Activated T-cell treated with anti-CD3 and anti-CD28 coated beads, Interleukin-2, amount 50 U/mL, for 48 hours (primary cell): Measurements from ENCODE around the gene TINAG.

Experiments used
- DNase-seq, 2 experiments: peaks; one replicate each; pipeline ENCODE4 v3.0.0-alpha.2; 2020

TINAG gene, protein sequence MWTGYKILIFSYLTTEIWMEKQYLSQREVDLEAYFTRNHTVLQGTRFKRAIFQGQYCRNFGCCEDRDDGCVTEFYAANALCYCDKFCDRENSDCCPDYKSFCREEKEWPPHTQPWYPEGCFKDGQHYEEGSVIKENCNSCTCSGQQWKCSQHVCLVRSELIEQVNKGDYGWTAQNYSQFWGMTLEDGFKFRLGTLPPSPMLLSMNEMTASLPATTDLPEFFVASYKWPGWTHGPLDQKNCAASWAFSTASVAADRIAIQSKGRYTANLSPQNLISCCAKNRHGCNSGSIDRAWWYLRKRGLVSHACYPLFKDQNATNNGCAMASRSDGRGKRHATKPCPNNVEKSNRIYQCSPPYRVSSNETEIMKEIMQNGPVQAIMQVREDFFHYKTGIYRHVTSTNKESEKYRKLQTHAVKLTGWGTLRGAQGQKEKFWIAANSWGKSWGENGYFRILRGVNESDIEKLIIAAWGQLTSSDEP

DNA sequence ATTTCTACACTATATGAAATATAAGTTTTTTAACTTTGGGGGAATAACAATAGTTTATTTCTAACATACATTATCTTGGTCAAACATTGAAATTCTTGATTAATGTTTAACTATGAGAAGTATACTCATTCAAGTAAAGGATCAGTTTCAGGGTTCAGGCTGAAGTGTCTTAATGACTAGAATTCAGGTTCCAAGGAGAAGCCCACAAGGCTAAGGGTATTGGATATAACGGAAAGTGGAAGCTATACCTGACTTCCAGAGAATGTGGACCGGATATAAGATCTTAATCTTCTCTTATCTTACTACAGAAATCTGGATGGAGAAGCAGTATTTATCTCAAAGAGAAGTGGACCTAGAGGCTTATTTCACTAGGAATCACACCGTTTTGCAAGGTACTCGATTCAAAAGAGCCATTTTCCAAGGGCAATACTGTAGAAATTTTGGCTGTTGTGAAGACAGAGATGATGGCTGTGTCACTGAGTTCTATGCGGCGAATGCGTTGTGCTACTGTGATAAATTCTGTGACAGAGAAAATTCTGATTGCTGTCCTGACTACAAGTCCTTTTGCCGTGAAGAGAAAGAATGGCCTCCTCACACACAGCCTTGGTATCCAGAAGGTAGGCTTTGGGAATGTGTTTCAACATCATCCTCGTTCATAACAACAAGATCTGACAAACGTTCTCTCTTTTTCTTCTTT, at the start of gene TINAG:
Gene TINAG, plus strand, starts transcription at position 153 of the 697 bp plus-strand sequence. Its CDS starts 110 bp downstream, at position 263.
- no peak for DNase-seq

DNA sequence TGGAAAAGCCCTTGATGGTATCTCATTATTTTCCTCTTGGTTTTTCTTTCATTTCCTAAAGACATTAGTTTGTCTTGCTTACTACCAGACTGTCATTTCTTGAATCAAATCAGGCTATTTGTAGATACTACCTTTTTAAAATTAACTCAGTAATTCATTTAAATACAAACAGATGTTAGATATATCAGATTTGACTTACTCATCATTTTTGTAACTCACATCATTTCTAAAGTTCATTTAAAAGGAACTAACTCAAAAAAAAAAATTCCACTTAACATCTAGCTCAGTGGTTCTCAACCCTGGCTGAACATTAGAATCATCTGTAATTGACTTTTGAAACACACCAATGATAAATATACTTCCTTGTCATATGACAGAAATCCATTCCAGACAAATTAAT, 48.2 kb upstream of the TINAG start:
- no peak for DNase-seq

DNA sequence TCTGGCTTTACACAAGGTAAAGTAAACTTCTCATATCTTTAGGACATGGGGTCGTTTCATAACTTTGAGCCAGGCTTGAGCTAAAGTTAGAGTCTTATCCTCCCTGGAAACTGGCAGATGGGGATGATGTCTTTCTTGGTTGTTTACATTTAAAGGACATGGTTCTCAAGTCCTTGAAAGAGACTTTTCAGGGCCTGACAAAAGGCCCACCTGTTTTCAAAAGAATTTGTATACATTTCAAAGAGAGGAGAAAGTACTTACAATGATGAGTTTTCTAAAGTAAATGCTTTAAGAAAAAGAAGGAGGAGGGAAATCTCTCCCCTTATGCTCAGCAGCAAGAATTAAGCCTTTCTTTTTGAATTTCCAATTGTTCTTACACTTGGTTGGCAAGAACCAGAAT, 45.7 kb upstream of the TINAG start:
- no peak for DNase-seq

DNA sequence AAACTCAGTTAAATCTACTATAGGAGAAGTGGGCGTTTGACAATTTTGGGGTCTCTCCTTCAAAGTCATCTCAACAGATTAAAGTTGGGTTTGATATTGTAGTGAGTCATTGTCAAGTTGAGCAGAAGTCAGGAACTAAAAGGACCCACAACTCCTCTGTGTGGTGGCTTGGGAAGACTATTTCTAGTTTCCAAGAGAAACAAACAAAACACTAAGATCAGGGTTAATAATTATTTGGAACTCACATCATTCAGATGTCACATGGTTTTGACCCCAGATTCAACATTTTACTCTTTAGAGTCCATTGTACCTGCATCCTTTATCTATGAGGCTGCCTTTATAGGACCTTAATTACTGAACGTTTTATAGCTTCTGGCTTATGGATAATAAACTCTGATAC, 45.3 kb upstream of the TINAG start:
- no peak for DNase-seq

DNA sequence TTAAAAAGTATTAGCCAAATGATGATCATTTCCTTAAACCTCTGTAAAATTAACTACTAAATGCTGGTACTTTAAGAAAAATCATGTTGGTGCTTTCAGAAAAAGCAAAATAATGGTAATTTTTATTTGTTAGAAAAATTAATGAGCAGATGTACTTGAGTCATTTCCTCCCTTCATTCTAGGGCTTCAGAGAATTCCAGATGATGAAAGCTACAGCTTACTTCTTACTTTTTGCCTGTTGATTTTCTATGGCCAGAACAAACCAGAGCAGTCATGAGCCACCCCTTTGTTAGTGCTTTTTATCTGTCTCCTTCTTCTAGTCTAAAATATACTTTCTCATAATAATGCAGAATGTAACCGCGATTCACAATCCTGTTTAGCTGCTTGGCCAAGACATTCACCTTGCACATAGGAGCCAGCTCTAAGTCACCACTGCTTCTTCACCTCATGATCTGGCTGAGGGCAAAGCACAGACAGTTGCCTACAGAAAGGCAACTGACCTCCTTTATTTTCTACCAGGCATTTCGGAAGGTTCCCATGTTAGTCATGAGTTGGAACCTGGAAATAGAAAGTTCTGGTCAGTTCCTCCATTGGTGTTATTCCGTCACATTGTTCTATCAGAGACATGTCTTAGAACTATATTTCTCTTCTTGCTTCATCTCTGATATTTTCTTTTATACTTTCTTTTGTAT, 43.5 kb upstream of the TINAG start:
- no peak for DNase-seq

DNA sequence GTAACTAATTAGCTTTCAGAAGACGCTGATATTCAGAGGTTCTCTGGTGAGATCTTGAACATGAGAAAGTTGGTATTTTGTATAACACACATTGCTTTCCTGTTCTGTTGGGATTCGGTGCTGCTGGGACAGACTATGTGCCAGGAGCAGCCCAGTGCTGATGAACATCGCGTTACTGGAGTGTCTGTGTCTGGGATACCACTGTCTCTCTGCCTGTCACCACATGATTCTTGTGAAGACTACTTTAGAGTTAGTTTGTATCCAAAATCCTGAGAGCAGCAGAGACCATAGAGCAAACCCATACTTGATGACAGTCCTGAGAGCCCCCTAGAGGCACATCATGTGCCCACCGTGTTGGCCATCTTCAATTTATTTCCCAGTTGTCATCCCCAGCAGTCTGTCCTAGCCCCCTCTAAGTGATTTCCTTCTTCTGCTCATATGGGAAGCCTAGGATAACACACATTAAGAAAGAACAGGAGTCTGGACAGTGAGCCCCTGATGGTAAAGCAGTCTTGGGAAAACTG, 41.8 kb upstream of the TINAG start:
- no peak for DNase-seq

DNA sequence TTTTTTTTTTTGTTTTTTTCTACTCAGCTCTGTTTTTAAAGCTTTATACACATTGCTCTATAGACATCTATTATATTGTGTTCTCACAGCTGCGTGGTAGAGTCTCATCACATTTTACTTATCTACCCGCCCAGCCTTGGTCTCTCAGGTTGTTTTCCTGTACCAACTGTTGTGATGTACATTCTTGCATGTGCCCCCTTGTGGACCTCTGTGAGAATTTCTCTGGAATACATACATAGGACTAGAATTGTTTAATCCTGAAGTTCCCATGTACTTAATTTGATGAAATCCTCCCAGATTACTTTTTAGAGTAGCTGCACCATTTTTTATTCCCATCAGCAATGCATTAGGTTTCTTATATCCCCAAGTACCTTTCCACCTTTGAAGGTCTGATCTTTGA, 40.4 kb upstream of the TINAG start:
- DNase-seq, result no peak

DNA sequence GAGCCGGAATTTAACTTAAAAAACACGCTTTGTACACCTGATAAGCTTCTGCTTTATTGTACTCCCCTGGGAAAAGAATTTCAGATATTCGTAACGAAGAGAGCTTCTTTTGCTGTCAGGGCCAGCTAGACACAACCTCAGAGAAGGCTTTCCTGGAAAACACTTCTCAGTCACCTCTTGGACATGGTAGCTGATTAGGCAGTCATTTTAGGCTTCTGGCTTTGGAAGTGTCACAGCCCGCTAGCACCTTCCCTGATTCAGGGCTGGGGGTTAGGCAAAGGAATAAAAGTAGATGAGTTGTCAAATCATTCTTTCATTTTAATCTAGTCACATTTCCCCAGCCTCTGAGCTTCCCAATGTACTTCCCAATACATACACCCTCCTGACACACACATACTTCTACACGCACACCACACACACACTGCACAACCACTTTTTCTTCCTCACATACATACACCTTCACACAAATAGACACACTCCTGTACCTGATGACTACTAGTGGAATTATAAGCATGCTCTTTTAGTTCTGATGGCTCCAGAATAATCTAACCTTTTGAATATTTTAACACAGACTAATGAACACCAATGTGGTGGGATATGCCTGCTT, 34.9 kb upstream of the TINAG start:
- no peak for DNase-seq

DNA sequence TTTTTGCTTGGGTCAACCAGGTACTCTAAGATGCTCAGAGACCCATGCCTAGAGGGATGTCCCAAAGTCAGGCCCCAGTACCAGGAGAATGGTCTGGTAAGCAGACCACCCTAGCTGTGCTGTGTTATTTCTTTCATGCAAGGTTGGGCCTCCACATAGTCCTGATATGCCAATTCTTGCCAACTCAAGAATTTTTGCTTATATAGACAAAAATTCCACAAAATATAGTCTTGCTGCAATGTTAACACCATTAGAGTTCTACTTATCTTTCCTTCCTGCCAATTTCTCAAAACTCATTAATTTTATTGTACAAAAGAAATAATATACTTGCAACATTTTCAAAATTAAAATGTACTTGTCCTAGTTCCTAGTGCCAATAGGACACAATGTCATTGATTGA, 33.9 kb upstream of the TINAG start:
- DNase-seq, result no peak

DNA sequence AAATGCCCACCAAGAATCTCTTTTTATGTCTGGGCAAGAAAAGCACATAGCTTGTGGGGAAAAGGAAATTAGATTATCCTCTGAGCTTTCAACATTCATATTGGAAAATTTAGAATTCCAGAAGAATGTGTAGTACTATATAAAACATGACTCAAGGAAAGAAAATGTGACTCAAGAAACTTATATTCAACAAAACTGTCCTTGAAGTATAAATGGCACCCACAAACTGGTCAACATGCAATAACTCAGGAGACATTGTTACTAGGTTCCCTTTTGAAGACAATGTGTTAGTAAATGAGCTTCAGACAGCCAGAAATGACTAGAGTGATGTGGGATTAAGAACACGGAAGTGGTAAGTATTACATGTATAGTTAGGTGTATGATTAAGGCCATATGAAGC, 26.1 kb upstream of the TINAG start:
- no peak for DNase-seq

DNA sequence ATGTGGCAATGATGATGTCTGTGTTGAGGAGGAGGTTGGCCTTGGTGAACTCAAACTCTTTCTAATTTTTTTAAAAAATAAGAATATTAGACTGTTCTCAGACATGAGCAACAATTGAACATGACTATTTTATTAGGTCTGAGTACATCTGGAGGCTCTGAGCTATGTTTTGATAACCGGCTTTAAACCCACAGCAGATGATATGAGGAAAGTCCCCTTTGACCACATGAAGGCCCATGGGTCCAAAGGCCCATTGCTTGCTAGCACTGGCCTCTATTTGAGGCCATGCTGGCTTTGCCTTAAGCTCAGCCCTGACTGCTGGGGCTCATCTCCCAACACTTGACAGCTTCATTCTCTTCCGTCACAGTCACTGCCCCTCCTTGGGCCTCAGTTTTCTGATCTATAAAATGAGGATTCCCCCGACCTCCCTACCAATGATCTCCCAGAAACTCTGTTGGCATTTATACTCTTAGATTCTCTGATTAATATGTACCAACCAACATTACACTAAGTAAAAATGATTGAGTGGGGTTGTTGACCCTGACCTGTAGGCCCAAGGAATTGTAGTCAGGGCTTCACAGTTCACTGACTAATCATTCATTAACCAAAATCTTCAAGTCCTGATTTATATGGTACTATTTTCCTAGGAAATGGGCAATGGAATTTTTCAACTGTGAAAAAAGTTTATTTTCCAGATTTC, 23.9 kb upstream of the TINAG start:
- no peak for DNase-seq

DNA sequence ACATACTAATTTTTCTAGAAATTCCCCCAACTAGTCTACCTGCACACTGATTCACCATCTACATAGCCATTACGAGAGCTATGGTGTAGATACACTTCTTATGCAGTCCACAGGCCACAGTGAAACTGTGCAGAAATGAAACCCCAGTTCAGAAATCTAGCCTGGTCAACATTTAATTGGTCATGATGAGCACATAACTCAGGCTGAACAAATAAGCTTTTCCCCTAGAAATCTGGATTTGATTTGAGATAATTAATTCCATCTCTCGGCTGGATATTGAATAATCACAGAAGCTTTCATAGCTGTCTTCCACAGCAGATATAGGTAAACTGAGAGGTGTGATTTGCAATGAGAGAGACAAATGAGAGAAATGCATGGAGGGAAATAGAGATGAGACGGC, 22.6 kb upstream of the TINAG start:
- DNase-seq, result no peak

DNA sequence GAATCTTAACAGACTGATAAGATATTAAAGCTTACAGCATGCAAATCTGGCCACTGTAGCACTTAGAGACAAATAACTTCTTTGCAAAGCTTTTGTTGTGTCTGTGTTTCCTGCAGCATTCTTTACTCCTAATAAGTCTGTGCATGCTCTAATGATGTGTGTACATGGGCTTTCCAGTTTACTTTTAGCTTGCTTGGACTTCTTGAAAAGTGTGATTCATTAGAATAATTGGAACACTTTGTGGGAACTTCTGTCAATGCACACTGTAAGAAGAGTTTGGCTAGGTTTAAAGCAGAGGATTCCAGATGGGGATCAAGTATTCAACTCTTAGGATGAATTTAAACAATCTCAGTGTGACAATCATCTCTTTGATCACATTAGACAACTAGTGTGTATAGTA, 22.1 kb upstream of the TINAG start:
- DNase-seq, result no peak

DNA sequence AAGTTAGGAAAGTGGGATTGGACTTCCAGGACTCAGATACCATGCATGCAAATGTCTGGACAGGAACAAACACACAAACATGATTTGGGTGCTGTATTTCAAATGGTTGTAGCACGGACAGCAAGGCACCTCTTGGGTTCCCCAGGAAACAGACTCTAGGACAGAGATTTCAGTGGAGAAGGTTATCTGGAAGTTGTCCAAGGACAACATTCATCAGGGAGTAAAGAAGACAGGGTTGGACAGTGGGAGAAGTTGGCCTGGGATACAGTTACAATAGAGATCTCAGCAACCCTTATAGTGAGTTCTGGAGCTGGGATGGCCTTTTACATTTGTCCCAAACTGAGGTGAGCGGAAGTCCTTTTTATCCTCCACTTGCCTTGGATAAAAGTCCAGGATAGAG, 19.8 kb upstream of the TINAG start:
- no peak for DNase-seq

DNA sequence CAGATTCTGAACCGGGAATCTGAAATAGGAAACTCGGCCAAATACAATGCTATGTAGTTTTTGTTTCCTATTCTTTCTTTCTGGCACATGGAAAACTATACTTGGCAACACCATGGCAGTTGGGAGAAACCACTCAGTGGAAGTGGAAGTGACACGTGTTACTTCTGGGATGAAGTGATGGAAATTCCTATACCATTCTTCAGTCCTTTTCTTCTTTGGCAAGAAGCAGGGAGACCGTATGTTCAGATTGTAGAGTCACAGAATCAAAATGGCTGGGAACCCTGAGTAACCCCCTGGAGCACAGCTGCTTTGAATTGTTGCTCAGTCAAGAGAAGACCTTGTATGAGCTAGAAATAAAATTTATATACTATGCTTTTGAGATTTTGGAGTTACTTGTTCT, 18.8 kb upstream of the TINAG start:
- no peak for DNase-seq

DNA sequence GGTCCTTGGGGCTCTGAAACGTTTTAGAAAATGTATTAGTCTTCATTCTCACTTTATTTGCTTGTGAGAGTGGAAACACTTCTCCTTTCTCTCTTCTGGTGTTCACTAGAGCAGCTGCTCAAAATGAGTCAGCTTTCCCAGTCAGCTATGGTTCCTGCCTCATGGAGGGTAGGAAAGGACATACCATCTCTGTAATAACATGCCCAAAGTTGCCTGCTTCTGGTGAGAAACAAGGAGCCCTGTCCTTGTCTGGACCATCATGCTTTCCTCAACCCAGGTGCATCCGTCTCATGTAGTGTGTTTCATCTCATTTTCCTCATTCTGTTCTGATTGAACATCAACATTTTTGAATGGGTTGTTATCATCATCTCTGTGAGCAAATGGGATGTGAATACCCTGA, 17.1 kb upstream of the TINAG start:
- DNase-seq, result no peak

DNA sequence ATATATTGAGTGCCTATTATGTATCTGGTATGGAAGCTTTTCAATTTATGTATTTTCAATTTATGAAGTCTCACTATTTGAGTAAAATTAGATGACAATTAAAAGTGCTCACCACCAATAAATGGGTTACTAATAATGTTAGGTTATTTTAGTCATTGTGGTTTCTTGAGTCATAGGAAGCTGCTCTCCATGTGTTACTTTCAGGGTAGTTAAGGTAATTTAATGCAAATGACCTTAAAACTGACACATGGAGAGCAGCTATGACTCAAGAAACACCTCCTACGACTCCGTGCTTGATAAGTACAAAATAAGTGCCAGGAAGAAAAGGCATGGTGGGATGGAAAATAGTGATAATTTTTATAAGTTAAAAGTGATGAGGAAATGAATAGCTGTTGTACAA, 16.5 kb upstream of the TINAG start:
- no peak for DNase-seq

DNA sequence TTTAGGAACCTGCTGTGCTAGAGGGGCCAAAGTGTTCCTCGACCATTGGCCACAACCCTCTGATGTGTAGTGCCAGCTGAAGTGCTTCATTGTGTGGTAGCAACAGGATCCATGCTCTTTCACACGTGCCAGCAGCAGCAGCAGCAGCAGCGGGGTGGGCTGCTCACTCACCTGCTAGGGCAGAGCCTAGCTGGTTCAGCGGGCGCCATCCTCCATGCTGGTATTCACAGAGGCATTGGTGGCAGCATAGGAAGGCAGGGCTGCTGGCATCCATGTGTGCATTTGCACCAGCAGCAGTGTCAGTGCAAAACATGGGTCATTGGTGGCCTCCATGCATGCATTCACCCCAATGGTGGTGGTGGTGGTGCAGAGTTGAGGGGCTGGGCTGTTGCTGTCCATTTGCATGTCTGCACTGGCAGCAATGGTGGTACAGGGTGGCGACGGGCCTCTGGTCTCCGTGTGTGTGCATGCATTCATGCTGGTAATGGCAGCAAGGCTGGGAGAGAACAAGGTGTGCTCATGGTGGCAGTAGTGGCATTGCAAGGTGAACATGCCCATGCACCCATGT, 13.2 kb upstream of the TINAG start:
- no peak for DNase-seq

DNA sequence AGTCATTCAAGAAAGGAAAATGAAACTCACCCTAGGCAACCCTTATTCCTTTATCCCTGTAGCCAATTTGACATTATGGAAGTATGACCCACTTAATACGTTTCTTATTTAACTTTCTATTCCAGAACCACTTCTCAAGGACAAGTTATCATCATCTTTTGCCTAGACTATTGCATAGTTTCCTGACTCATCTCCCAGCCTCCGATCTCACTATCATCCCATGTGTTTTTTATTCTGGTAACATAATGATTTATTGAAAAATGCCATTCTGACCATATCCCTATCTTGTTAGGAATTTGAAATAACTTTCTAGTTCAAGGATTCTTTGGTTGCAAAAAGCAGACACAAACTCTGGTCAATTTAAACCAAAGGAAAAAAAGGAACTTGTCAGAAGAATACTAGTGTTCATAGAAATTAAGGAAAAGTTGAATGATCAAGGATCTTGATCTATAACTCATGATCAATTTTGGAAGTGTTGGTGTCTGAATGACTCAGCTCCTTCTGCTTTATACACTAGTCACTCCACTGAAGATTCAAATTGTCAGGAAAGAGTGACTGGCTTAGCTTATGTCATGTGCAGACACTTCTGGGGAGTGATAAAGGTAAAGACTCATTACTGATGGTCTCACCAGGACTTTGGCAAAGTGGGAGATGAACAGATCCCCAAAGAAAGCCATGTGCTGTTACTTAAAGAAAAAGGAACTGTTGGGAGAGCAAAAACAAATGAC, 8.5 kb upstream of the TINAG start:
- DNase-seq, result no peak

DNA sequence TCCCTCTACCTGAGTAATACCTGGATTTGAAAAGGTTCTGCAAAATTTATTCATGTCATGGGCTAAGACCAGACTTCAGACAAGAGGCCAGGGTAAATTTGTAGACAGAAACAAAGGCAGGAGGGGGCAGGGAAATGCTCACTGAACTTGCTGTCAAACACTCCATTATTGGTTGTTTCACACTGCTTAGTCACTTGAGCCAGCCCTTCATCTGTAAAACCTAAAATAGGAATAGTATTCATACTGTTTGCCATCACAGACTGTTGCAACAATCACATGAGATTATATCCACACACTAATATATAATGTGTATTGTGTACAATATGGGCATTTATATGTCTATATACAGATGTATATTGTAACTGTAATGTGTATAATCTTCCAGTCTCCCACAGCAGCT, 6.5 kb upstream of the TINAG start:
- no peak for DNase-seq

DNA sequence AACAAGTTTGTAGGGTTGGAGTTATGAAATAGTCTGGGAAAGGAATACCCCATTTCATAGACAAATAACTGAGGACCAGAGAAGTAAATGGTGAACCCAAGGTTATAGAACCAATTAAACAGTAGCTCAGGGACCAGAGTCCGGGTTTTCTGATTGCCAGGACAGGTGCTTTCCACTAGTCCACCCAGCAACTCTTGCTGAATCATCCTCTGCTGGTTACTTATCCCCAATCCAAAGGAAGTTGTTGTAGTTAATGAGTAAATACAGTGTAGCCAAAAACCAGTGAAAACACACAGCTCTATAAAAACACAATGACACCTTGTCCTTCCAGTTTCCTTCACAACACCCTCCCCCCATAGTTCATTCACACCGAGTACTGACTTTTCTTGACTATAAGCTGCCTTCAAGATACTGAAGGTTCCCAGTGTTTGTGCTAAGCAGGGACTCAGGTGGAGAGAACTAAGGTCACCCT, 766 bp upstream of the TINAG start:
- DNase-seq, result no peak

DNA sequence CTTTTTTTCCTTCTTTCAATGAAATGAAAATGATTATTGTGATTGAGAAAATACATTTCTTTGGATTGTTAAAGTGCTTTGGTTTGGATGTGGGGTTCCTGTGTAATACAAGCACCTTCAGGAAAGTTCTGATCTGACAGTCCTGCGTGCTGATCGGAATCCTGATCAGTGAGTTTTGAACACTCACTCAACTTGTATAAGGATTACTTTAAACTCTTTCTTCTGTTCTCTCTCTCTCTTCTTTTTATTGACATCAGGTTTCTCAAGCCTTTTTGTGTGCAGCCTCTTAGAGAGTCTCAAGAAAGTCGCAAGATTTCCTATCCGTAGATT, 710 bp downstream of the TINAG start:
- DNase-seq, result no peak
